ENCODE results near the gene LZTS2.
"Not testable (repeated sequence)": the region's sequence is repeated elsewhere in the genome, so short reads cannot be mapped to it uniquely, and the experiment has no call there.

The LZTS2 gene

DNA sequence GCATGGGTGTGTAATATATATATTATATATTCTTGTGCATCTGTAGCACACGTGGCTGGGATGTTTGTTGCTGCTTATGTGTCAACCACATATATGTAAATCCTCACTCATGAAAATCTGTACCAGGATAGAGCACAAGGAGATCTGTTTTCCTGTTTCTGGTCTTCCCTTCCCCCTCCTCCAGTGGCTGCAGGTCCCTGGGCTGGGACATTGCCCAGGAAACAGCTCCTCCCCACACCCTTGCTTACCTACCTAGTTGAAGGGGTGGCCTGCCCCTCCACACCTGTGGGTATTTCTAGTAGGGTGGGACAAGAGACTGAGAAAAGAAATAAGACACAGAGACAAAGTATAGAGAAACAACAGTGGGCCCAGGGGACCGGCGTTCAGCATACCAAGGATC lies 33.7 kb downstream of the LZTS2 start:
- no peak for DNase-seq (ENCODE audit: low spot score)

DNA sequence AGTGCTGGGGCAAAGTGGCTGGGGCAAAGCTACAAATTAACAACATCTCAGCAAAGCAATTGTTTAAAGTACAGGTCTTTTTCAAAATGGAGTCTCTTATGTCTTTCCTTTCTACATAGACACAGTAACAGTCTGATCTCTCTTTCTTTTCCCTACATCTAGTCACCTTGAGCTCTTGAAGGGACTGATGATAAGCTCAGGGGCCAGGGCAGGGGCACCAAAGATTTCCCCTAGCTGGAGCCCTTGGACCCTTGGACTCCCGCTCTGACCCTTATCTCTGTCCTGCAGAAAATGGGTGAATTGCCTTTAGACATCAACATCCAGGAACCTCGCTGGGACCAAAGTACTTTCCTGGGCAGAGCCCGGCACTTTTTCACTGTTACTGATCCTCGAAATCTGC lies 34.8 kb downstream of the LZTS2 start:
- DNase-seq (ENCODE audit: low spot score): not testable (repeated sequence)

GRCh38 chr10:101035314-101035713 lies 35.7 kb downstream of the LZTS2 start:
- DNase-seq (ENCODE audit: low spot score): no peak

GRCh38 chr10:101035916-101036702 lies 36.5 kb downstream of the LZTS2 start:
- DNase-seq (ENCODE audit: low spot score): no peak

GRCh38 chr10:101036726-101037125 lies 37.1 kb downstream of the LZTS2 start:
- no peak for DNase-seq (ENCODE audit: low spot score)

DNA sequence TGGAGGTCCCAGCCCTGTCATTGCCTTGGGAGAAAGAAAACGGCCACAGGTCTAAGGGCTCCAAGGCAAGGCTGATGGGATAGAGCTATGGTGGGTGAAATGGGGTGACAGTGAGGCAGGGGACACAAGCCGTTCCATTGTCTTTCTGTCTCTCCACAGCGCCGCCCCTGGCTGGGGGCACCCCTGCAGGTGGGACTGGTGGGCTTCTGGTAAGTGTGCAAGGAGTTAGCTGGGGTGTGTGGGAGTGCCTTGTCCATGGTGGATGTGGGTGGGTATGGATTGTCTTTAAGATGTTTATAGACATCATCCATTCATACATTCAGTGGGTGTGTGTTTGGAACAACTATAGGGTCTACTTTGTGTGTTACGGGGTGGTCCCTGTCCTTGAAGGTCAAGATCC lies 38.9 kb downstream of the LZTS2 start:
- no peak for DNase-seq (ENCODE audit: low spot score)

DNA sequence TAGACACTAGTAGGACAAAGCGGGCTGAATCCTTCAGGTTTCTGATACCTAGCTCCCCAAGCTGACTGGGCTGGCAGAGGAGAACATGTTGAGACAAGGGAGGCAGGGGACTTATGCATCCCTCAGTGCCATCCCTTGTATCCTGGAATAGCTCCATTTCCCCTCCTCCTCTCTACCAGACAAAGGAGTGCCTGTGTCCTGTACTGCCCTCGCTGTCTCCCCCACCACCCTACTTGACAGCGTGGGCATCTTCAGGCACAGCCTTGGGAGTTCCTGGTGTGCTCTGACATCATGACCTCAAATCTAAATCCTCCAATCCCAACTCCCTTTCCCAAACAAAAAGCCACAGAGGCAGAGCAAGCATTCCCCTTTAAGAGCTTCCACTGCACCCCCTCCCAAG lies 40.5 kb downstream of the LZTS2 start:
- no peak for DNase-seq (ENCODE audit: low spot score)

GRCh38 chr10:101040851-101041250 lies 41.2 kb downstream of the LZTS2 start:
- no peak for DNase-seq (ENCODE audit: low spot score)

DNA sequence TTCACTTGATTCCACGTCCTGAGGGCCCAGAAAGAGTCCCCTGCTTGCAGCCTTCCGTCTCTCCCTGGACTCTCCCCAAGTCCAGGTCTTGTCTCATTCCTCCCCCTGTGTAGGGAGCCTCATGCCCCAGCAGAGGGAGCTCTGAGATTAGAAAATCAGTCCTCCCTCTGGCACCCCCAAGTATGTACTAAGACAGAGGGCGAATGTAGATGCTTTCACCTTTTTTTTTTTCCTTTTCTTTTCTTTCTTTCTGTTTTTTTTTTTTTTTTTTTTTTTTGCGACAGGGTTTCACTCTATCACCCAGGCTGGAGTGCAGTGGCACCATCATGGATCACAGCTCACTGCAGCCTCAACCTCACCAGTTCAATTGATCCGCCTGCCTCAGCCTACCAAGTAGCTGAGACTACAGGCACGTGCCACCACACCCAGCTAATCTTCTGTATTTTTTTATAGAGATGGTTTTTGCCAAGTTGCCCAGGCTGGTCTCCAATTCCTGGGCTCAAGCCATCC lies 41.7 kb downstream of the LZTS2 start:
- DNase-seq (ENCODE audit: low spot score): peak; percentile 75

DNA sequence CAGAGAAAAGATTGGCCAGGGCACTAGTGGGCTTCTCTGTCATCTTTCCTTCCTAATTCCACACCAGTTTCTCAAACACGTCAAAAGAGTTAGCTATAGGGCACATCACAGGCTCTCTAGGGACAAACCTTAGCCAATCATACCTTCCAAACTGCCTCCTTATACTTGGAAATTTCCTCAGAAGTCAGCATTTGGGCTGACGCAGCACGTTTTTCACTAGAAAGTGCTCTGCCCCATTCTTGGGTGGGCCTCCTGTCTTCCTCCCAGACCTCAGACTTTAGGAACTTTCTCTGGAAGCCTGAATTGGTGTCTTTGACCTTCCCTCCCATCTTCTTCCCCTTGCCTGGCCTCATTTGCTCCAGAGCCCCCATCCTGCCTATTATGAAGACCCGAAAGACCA lies 42.5 kb downstream of the LZTS2 start:
- DNase-seq (ENCODE audit: low spot score): no peak

DNA sequence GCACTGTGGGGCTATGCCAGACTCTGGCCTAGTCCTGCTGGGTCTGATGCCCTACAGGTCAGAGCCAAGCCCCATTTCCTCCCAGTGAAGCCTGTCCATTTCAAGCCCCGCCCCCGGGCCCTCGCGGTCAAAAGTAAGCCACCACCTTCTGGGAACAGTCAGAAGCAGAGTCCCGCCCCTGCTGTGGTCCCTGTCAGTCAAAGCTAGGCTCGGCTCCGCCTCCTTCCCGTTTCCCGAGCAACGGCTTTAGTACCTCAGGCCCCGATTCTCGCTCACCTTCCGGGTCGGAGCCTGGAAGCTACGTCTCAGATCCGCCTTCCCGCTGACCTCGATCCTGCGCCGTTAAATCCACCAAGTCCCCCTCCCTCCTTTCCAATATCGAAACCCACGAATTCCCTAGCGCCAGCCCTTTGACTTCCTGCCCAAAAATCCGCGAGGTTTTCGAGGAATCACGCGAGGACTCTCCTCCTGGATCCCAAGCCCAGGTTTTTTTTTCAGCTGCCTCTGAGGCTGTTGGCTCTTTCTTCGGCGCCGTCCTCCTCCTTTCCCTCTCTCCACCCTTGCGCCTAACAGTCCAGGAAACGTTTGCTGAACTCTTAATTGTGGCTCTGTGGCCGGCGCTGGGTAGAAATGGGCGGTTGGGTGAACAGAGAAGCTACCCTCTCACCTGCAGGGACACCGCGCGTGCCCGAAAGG lies 43.2 kb downstream of the LZTS2 start:
- DNase-seq (ENCODE audit: low spot score): peak; percentile 94

DNA sequence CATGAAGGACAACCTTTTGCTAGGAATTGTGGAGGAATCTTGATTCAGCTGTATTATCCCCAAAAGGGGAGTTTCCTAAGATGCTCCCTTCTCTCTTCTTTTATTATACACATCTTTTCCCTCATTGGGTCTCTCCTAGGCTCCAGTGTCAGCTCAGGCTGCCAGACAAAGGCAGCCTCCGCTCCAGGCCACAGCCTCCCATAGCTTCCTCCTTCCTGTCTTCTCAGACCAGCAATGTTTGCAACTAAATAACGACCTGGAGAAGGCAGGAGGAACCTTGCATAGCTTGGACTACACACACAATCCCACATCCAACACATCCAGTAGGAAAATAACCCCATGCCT lies 43.7 kb downstream of the LZTS2 start:
- no peak for DNase-seq (ENCODE audit: low spot score)

- no peak for DNase-seq (ENCODE audit: low spot score)
These were observed 44.5 kb downstream of the LZTS2 start for GRCh38 chr10:101044117-101044516.

GRCh38 chr10:101046332-101047238 lies 47.0 kb downstream of the LZTS2 start:
- no peak for DNase-seq (ENCODE audit: low spot score)

GRCh38 chr10:101047268-101047667 lies 47.7 kb downstream of the LZTS2 start:
- DNase-seq (ENCODE audit: low spot score): no peak

DNA sequence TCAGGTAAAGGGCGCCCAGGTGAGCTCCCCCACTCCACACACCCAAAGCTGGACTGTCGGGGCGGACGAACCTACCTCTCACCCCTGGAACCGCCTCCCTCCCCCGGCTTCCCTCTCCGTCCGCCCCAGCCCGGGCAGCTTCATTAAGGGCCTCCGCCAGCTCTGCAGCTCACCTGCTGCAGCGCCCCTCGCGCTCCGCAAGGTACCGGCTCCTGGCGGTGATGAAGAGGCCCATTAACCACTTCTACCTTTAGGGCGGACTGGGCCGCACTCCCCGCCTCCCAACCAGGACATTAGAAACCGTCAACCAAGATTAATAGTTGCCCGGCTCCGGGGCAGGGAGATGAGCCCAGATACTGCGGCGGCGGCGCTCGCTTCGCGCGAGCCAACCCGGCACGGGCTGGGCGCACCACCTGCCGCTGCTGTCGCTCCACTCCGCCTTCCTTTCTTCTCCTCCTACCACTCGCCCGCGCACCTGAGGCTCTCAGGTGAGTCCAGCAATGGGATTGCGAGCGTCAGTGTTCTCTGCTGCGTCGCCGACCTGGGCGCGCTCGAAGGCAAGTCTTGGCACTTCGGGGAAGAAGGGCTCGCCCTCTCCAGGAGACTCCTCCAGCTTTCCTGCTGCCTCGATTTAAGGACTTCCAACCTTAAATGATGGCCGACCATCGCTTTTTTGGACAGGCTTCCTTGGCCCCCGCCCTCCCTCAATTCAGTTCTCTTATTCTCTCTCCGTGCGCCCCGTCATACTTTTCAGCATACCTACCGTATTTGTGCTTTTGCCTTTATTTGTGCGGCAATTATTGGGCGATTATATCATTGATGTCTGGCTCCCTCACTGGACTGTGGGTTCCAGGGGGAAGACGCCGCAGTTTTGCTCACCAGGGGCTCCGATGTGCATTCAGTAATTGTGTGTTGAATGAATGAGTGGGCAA lies 48.6 kb downstream of the LZTS2 start:
- DNase-seq (ENCODE audit: low spot score): no peak

- DNase-seq (ENCODE audit: low spot score): peak; percentile 78
These were observed 50.8 kb downstream of the LZTS2 start for GRCh38 chr10:101050208-101051069.

- no peak for DNase-seq (ENCODE audit: low spot score)
These were observed 52.7 kb downstream of the LZTS2 start for GRCh38 chr10:101052285-101052684.

DNA sequence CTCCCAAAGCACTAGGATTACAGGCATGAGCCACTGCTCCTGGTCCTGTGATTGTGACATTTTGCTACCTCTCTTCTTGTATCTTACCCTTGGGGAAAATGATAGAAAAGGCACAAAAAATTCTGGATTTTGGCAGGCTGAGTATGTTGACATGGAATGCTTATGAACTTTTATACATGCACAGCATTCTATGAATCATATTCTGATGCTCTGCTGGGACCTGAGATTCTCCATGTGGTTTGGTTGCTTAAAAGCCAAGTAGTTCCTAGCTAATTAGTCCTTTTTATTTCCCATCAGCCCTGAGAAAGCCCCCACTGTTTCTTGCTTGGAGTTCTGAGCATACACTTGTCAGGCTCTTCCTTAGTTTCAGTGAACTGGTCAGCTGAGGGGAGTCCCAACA lies 53.9 kb downstream of the LZTS2 start:
- no peak for DNase-seq (ENCODE audit: low spot score)

DNA sequence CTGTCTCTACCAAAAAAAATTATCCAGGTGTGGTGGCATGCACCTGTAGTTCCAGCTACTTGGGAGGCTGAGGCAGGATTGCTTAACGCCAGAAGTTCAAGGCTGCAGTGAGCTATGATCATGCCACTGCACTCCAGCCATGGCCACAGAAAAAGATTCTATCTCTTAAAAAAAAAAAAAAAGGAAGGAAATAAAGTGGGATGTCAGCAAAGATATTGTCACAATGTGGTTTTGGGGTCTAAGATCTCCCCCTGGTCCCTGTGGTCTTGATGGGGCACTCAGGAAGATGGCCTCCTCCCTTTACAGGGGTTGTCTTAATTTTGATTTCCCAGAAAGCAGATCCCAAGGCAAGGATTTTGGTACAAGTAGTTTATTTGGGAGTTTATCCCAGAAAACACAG lies 54.7 kb downstream of the LZTS2 start:
- no peak for DNase-seq (ENCODE audit: low spot score)

Measured in activated CD4-positive, alpha-beta T cell treated with anti-CD3 and anti-CD28 coated beads, Interleukin-2, Interleukin-4, amounts not matched to agents 100 ng/mL and 50 ng/mL, durations not matched to agents 16 hours and 8 hours (primary cell).